K562 (cell line): Measurements from ENCODE around the gene LZTFL1. TPM values are rescaled to one million over a fixed set of nuclear protein-coding genes. Genes with fewer than 3 reads are reported as not detected.

Experiments
- ATAC-seq: fragments of 200-7000 bp; cut with Tn5 transposase; 3 replicates; pipeline ENCODE4 v1.9.1; 2020; ENCODE audit warnings: moderate library complexity
- BruUV-seq: library from RNA; stranded (reverse); fragments of 400-500 nt; replicated peaks from 2 replicates; lab custom pipeline; 2021; lab: Mats Ljungman, UMichigan
- CTCF ChIA-PET: fragments of 300-600 bp; formaldehyde crosslinking; extraction: SDS; loops from one replicate; lab custom pipeline; 2021; ENCODE audit warnings: low intra/inter-chr PET ratio; lab: Yijun Ruan, JAX
- POLR2A ChIA-PET: fragments of 300-600, 350-650 bp; sonication (Branson Sonifier 250); formaldehyde crosslinking; extraction: SDS; loops from one replicate; lab custom pipeline; 2021; ENCODE audit warnings: antibody characterized with exemption, inconsistent platforms; lab: Yijun Ruan, JAX
- DNase-seq, 4 experiments: peaks; one replicate each; pipeline versions ENCODE4 v3.0.0 to v3.0.0-alpha.2; 2011 to 2018; ENCODE audit warnings: low spot score in 3 of 4, mixed read lengths in 3 of 4; ENCODE audit errors: extremely low read depth in 1 of 4
- FAIRE-seq: peaks from 2 replicates; lab custom pipeline; 2011; peaks lifted over from hg19 to GRCh38; lab: Jason Lieb, UNC
- H2AFZ ChIP-seq: 2 replicates; pipeline ENCODE4 v1.6.0; 2011; ENCODE audit warnings: low read depth, low read length, control low read depth, inconsistent platforms
- H3K27ac ChIP-seq: fragments of 200-600 bp; 3 replicates; pipeline ENCODE4 v1.8.0; 2011; ENCODE audit warnings: low read depth, mild to moderate bottlenecking, control low read depth, inconsistent platforms, low read length, moderate library complexity, mixed read lengths; ENCODE audit errors: extremely low read depth
- H3K27me3 ChIP-seq, 2 experiments: fragments of 300-600 bp in 1 of 2; 2 replicates in 1 of 2; 3 replicates in 1 of 2; pipeline versions ENCODE4 v1.6.0 to v1.8.0; 2011; ENCODE audit warnings: inconsistent platforms in 2 of 2, low read length in 2 of 2, mild to moderate bottlenecking in 1 of 2, mixed read lengths in 1 of 2, moderate library complexity in 1 of 2; ENCODE audit not compliant: control insufficient read depth in 2 of 2, insufficient read depth in 2 of 2
- H3K36me3 ChIP-seq: fragments of 300-600 bp; 3 replicates; pipeline ENCODE4 v1.8.0; 2011; ENCODE audit warnings: mild to moderate bottlenecking, low read length, inconsistent platforms; ENCODE audit not compliant: control insufficient read depth, insufficient read depth
- H3K4me1 ChIP-seq, 2 experiments: fragments of 200-600 bp in 1 of 2; replicated peaks in 1 of 2; 2 replicates in 1 of 2; 3 replicates in 1 of 2; pipeline versions ENCODE4 v1.5.1 to v1.8.0; 2011; ENCODE audit warnings: inconsistent platforms in 2 of 2, low read length in 2 of 2, mild to moderate bottlenecking in 1 of 2, mixed read lengths in 1 of 2, moderate library complexity in 1 of 2; ENCODE audit not compliant: control insufficient read depth in 2 of 2, insufficient read depth in 2 of 2
- H3K4me2 ChIP-seq: 2 replicates; pipeline ENCODE4 v1.6.1; 2011; ENCODE audit warnings: low read length, control low read depth, inconsistent platforms, mixed read lengths; ENCODE audit not compliant: insufficient read depth
- H3K4me3 ChIP-seq: fragments of 200-600 bp; sonication (generic), shearing (Covaris generic); 2 replicates; pipeline ENCODE4 v1.5.1; 2016; ENCODE audit warnings: control low read depth, inconsistent platforms
- H3K79me2 ChIP-seq: fragments of 200-600 bp; 3 replicates; pipeline ENCODE4 v1.8.0; 2011; ENCODE audit warnings: low read length, inconsistent platforms; ENCODE audit not compliant: control insufficient read depth, insufficient read depth
- H3K9ac ChIP-seq, 2 experiments: 2 replicates each; pipeline versions ENCODE4 v1.6.0 to v1.6.1; 2011; ENCODE audit warnings: low read depth in 2 of 2, low read length in 2 of 2, control low read depth in 1 of 2, inconsistent platforms in 1 of 2, mild to moderate bottlenecking in 1 of 2, mixed read lengths in 1 of 2; ENCODE audit not compliant: insufficient read depth in 1 of 2
- H3K9me1 ChIP-seq: one replicate; pipeline ENCODE4 v1.6.0; 2011; ENCODE audit warnings: inconsistent platforms, mild to moderate bottlenecking, low read length, moderate library complexity; ENCODE audit not compliant: control insufficient read depth, insufficient read depth
- H3K9me3 ChIP-seq: replicated peaks from 2 replicates; pipeline ENCODE4 v1.5.1; 2011; ENCODE audit warnings: low read depth, low read length, inconsistent platforms; ENCODE audit not compliant: control insufficient read depth, insufficient read depth
- H4K20me1 ChIP-seq: replicated peaks from 2 replicates; pipeline ENCODE4 v1.6.1; 2011; ENCODE audit warnings: low read length, inconsistent platforms, mixed read lengths; ENCODE audit not compliant: control insufficient read depth, insufficient read depth
- CXXC5 ChIP-seq: fragments of 250-450 bp; sonication (Bioruptor Pico); IDR thresholded peaks from 2 replicates; pipeline ENCODE4 v1.8.0; 2022; ENCODE audit warnings: inconsistent platforms, mild to moderate bottlenecking, moderate library complexity
- FOXP1 ChIP-seq: sonication (generic); formaldehyde crosslinking; IDR thresholded peaks from 2 replicates; pipeline ENCODE4 v1.8.0; 2022; ENCODE audit warnings: mild to moderate bottlenecking, missing genetic modification reagents
- KLF6 ChIP-seq: fragments of 250-450 bp; sonication (Bioruptor Pico); IDR thresholded peaks from 2 replicates; pipeline ENCODE4 v1.4.0; 2020; ENCODE audit warnings: mild to moderate bottlenecking, moderate library complexity, borderline replicate concordance
- MCM7 ChIP-seq, 2 experiments: fragments of 450-650 bp; IDR thresholded peaks; 2 replicates each; pipeline ENCODE4 v1.6.1; 2016 to 2018
- MTA2 ChIP-seq: fragments of 450-650 bp; IDR thresholded peaks from 2 replicates; pipeline ENCODE4 v1.6.1; 2016; ENCODE audit warnings: low read depth
- TARDBP ChIP-seq: fragments of 450-650 bp; IDR thresholded peaks from 2 replicates; pipeline ENCODE4 v1.6.1; 2016
- TGIF2 ChIP-seq: sonication (generic); formaldehyde crosslinking; IDR thresholded peaks from 2 replicates; pipeline ENCODE4 v1.8.1; 2022; ENCODE audit warnings: mild to moderate bottlenecking, missing genetic modification reagents, moderate library complexity
- ZBTB8A ChIP-seq: fragments of 450-650 bp; IDR thresholded peaks from 2 replicates; pipeline ENCODE4 v1.6.1; 2018; ENCODE audit warnings: mild to moderate bottlenecking, moderate library complexity; ENCODE audit not compliant: partially characterized antibody
- ZNF121 ChIP-seq: sonication (generic); formaldehyde crosslinking; conservative IDR thresholded peaks from 2 replicates; pipeline ENCODE4 v1.8.0; 2022; ENCODE audit warnings: missing genetic modification reagents
- ZNF174 ChIP-seq: fragments of 250-450 bp; sonication (Bioruptor Pico); IDR thresholded peaks from 2 replicates; pipeline ENCODE4 v1.4.0; 2020; ENCODE audit warnings: mild to moderate bottlenecking
- ZNF253 ChIP-seq: fragments of 250-450 bp; sonication (Bioruptor Pico); conservative IDR thresholded peaks from 2 replicates; pipeline ENCODE4 v1.6.1; 2021; ENCODE audit warnings: mild to moderate bottlenecking
- ZNF507 ChIP-seq: conservative IDR thresholded peaks from 2 replicates; pipeline ENCODE4 v1.6.1; 2017; ENCODE audit warnings: missing genetic modification characterization, missing compliant biosample characterization
- WGBS: fragments of 100-300 bp; shearing (Covaris generic); methylation state at CpG from one replicate; pipeline ENCODE4 v1.1.6; 2016; ENCODE audit warnings: low coverage, mixed read lengths; ENCODE audit not compliant: insufficient coverage; ENCODE audit errors: missing lambda C conversion rate; 5-methylcytosine and 5-hydroxymethylcytosine counted together
- in situ Hi-C: fragments of 300-500 bp; cut with MboI; formaldehyde crosslinking; loops from 4 replicates; pipeline ENCODE4 v1.15.0; 2018; ENCODE audit warnings: inconsistent platforms, mixed read lengths
- intact Hi-C: fragments of 100-400 bp; cut with micrococcal nuclease; formaldehyde crosslinking; loops from 2 replicates; pipeline ENCODE4 v1.14.2; 2022
- polyA plus RNA-seq, 8 experiments: library from polyadenylated mRNA; depleted of rRNA in 4 of 8; stranded (reverse) in 5 of 8; unstranded in 3 of 8; fragments of >200 nt; fragmentation: Nextera tagmentation in 2 of 8; fragmentation: Illumina TruSeq in 1 of 8; extraction: Ambion mirVana in 2 of 8; extraction: Trizol in 1 of 8; gene quantifications; 2 replicates each; pipeline versions ENCODE4 v1.2.1 to v1.2.3, GENCODE V29; 2011 to 2014; ENCODE audit warnings: inconsistent platforms in 1 of 8, missing spikeins in 1 of 8
- total RNA-seq, 7 experiments: library from RNA; depleted of rRNA in 6 of 7; stranded (reverse); fragments of >200 nt in 6 of 7; fragmentation: Illumina TruSeq in 2 of 7; extraction: Trizol in 2 of 7; gene quantifications; 2 replicates each; pipeline versions ENCODE4 v1.2.1 to v1.2.3, GENCODE V29; 2011 to 2021; ENCODE audit warnings: low replicate concordance in 1 of 7
- TF ChIP-seq, protein P1 (sequence below): fragments of 250-450 bp; sonication (Bioruptor Pico); IDR thresholded peaks from 2 replicates; pipeline ENCODE4 v1.5.0; 2021
- TF ChIP-seq, protein P2 (sequence below): fragments of 450-650 bp; formaldehyde crosslinking; IDR thresholded peaks from 2 replicates; pipeline ENCODE4 v1.4.0; 2020; ENCODE audit warnings: mild to moderate bottlenecking, moderate library complexity
- TF ChIP-seq, protein P3 (sequence below), 2 experiments: IDR thresholded peaks; 2 replicates each; pipeline ENCODE4 v1.6.1; 2012; ENCODE audit warnings: improper control_type of control experiment in 2 of 2, low read depth in 2 of 2, low read length in 2 of 2, borderline replicate concordance in 1 of 2
- TF ChIP-seq, protein P4 (sequence below), 2 experiments: fragments of 250-450 bp in 1 of 2; fragments of 450-650 bp in 1 of 2; sonication (Bioruptor Pico) in 1 of 2; IDR thresholded peaks; 2 replicates each; pipeline versions ENCODE4 v1.6.1 to v1.8.0; 2016 to 2021; ENCODE audit warnings: mild to moderate bottlenecking in 2 of 2, moderate library complexity in 2 of 2, missing compliant biosample characterization in 1 of 2, missing genetic modification characterization in 1 of 2

The LZTFL1 gene
- total and polyA plus RNA-seq, 9 of the 15 experiments (the other 6 are each of a cell fraction or from before 2014, with no cell fraction given): 10.7 to 33.7 (median 15.3) TPM

DNA sequence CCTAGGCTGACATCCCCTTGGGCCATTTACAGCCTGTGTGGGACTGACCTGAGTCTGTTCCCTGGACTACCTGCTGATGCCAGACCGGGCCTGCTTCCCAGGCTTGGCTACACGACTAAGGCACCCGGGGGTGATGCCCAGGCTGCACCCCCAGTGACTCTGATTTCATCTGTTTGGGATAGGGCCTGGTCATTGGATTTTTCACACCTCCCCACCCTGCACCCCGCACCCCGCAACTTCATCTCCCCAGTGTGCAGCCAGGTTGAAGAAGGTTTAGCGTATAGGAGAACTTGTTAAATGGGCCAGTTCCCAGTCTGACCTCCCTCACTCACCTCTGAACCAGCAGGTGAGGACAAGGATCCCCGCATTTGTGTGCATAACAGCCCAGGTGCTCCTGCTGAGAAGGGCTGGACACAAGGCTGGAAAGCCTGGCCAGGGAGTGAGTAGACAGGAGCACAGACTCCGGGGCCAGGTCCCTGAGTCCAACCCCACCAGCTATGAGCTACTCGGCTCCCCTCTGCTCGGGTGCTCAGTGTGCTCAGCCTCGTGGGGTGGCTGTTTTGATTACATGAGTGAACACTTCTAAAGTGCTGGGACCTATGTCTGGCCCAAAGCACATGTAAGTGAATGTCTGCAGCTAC is 64.1 kb downstream of the LZTFL1 start:
- no peaks in the 10 kb centered on the region; the same call in 1 of the 2 replicates for H4K20me1 ChIP-seq
- in situ Hi-C loops: no loop called here
- DNase-seq (no peak), FAIRE-seq (no peak), ATAC-seq (no peak)
- WGBS: 0% methylated on average over 11 of the region's 11 CpGs
- H3K36me3 ChIP-seq: no peaks in the 10 kb centered on the region
- no peak overlapping the region for H3K9ac ChIP-seq
- intact Hi-C loops: no loop called here
- H3K27me3 ChIP-seq: peaks cover 40 to 84% of the 10 kb centered on the region in 2 experiments
- CTCF ChIA-PET: no interaction called here
- no peak overlapping the region for H2AFZ ChIP-seq
- no peak overlapping the region for H3K4me2 ChIP-seq
- no peaks in the 10 kb centered on the region for H3K79me2 ChIP-seq
- H3K9me1 ChIP-seq: no peaks in the 10 kb centered on the region
- H3K9me3 ChIP-seq: no peaks in the 10 kb centered on the region
- peaks cover 0 to 9% of the 10 kb centered on the region in 2 experiments; a peak in 1 of 5 replicates for H3K4me1 ChIP-seq
- POLR2A ChIA-PET: interaction anchor here (1.1 to 1.3 kb wide), 3 partner anchors 13 to 58 kb away, joined by 4 to 5 read pairs (median 4); no protein-coding TSS in a partner anchor
- no peak overlapping the region for H3K27ac ChIP-seq
- no TSS peak for BruUV-seq
- no peak overlapping the region for H3K4me3 ChIP-seq
- no peak for TF ChIP-seq ZNF121 (CRISPR knock-in tag)
- no peak for TF ChIP-seq ZNF507
- no peak for TF ChIP-seq FOXP1 (CRISPR knock-in tag)
- TF ChIP-seq TGIF2 (CRISPR knock-in tag): no peak
- no peak for TF ChIP-seq MCM7 (IDR thresholded peaks at IDR 0.05)
- TF ChIP-seq TARDBP: no peak
- no peak for TF ChIP-seq ZNF253
- TF ChIP-seq, protein P1, sequence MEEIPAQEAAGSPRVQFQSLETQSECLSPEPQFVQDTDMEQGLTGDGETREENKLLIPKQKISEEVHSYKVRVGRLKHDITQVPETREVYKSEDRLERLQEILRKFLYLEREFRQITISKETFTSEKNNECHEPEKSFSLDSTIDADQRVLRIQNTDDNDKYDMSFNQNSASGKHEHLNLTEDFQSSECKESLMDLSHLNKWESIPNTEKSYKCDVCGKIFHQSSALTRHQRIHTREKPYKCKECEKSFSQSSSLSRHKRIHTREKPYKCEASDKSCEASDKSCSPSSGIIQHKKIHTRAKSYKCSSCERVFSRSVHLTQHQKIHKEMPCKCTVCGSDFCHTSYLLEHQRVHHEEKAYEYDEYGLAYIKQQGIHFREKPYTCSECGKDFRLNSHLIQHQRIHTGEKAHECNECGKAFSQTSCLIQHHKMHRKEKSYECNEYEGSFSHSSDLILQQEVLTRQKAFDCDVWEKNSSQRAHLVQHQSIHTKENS (CRISPR knock-in tag): no peak
- TF ChIP-seq CXXC5 (CRISPR knock-in tag): no peak
- TF ChIP-seq ZBTB8A: no peak
- TF ChIP-seq, protein P2, sequence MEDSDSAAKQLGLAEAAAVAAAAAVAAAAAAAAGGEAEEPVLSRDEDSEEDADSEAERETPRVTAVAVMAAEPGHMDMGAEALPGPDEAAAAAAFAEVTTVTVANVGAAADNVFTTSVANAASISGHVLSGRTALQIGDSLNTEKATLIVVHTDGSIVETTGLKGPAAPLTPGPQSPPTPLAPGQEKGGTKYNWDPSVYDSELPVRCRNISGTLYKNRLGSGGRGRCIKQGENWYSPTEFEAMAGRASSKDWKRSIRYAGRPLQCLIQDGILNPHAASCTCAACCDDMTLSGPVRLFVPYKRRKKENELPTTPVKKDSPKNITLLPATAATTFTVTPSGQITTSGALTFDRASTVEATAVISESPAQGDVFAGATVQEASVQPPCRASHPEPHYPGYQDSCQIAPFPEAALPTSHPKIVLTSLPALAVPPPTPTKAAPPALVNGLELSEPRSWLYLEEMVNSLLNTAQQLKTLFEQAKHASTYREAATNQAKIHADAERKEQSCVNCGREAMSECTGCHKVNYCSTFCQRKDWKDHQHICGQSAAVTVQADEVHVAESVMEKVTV: no peak
- TF ChIP-seq, protein P3, sequence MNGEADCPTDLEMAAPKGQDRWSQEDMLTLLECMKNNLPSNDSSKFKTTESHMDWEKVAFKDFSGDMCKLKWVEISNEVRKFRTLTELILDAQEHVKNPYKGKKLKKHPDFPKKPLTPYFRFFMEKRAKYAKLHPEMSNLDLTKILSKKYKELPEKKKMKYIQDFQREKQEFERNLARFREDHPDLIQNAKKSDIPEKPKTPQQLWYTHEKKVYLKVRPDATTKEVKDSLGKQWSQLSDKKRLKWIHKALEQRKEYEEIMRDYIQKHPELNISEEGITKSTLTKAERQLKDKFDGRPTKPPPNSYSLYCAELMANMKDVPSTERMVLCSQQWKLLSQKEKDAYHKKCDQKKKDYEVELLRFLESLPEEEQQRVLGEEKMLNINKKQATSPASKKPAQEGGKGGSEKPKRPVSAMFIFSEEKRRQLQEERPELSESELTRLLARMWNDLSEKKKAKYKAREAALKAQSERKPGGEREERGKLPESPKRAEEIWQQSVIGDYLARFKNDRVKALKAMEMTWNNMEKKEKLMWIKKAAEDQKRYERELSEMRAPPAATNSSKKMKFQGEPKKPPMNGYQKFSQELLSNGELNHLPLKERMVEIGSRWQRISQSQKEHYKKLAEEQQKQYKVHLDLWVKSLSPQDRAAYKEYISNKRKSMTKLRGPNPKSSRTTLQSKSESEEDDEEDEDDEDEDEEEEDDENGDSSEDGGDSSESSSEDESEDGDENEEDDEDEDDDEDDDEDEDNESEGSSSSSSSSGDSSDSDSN (IDR thresholded peaks at IDR 0.05; ENCODE audit: borderline replicate concordance in 1 of 2, low read depth in 2 of 2, low read length in 2 of 2): no peak
- no peak for TF ChIP-seq MTA2
- no peak for TF ChIP-seq ZNF174 (CRISPR knock-in tag)
- no peak for TF ChIP-seq KLF6 (CRISPR knock-in tag)
- TF ChIP-seq, protein P4, sequence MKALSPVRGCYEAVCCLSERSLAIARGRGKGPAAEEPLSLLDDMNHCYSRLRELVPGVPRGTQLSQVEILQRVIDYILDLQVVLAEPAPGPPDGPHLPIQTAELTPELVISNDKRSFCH (CRISPR knock-in tag; IDR thresholded peaks at IDR 0.05): no peak
- TF ChIP-seq, protein P4 (tag; IDR thresholded peaks at IDR 0.05): no peak
